Caco-2 (cell line): ENCODE results near the gene KLHDC10. TPM values are rescaled to one million over a fixed set of nuclear protein-coding genes. Genes with fewer than 3 reads are reported as not detected.

Experiments used
- BruUV-seq: library from RNA; stranded (reverse); fragments of 400-500 nt; replicated peaks from 2 replicates; lab custom pipeline; 2021; lab: Mats Ljungman, UMichigan
- CTCF ChIA-PET: fragments of 300-600 bp; sonication (Branson Sonifier 250); formaldehyde crosslinking; loops from one replicate; lab custom pipeline; 2022; ENCODE audit warnings: antibody characterized with exemption; lab: Charles Lee
- POLR2A ChIA-PET: fragments of 300-600 bp; sonication (Branson Sonifier 250); formaldehyde crosslinking; loops from one replicate; lab custom pipeline; 2022; ENCODE audit warnings: antibody characterized with exemption; lab: Charles Lee
- DNase-seq, 2 experiments: peaks; one replicate each; pipeline versions ENCODE4 v3.0.0 to v3.0.0-alpha.2; 2020 to 2022
- H3K27me3 ChIP-seq: replicated peaks from 2 replicates; pipeline ENCODE4 v1.6.0; 2011; ENCODE audit warnings: low read length; ENCODE audit not compliant: control insufficient read depth, insufficient read depth
- H3K36me3 ChIP-seq: 2 replicates; pipeline ENCODE4 v1.5.1; 2011; ENCODE audit warnings: low read length; ENCODE audit not compliant: control insufficient read depth, insufficient read depth
- H3K4me1 ChIP-seq: fragments of 250-450 bp; sonication (Bioruptor Pico); 2 replicates; pipeline ENCODE4 v1.5.1; 2020; ENCODE audit warnings: mild to moderate bottlenecking
- H3K4me3 ChIP-seq: 2 replicates; pipeline ENCODE4 v1.5.1; 2011; ENCODE audit warnings: low read depth, mild to moderate bottlenecking, control low read depth, low read length
- H3K9me3 ChIP-seq: fragments of 250-450 bp; sonication (Bioruptor Pico); 2 replicates; pipeline ENCODE4 v1.5.1; 2020; ENCODE audit warnings: mild to moderate bottlenecking, moderate library complexity
- H3K27ac Mint-ChIP-seq: one replicate; pipeline ENCODE4 v1.8.0; 2022; ENCODE audit warnings: mixed read lengths; ENCODE audit not compliant: unreplicated experiment
- H3K27me3 Mint-ChIP-seq: one replicate; pipeline ENCODE4 v1.8.0; 2022; ENCODE audit warnings: mixed read lengths; ENCODE audit not compliant: insufficient read depth, unreplicated experiment
- H3K36me3 Mint-ChIP-seq: one replicate; pipeline ENCODE4 v1.8.0; 2022; ENCODE audit warnings: mild to moderate bottlenecking, mixed read lengths; ENCODE audit not compliant: insufficient read depth, unreplicated experiment
- H3K4me1 Mint-ChIP-seq: one replicate; pipeline ENCODE4 v1.8.0; 2022; ENCODE audit warnings: low read depth, mixed read lengths; ENCODE audit not compliant: unreplicated experiment
- H3K4me3 Mint-ChIP-seq: one replicate; pipeline ENCODE4 v1.8.0; 2022; ENCODE audit warnings: mild to moderate bottlenecking, moderate library complexity, mixed read lengths; ENCODE audit not compliant: unreplicated experiment
- H3K9me3 Mint-ChIP-seq: one replicate; pipeline ENCODE4 v1.8.0; 2022; ENCODE audit warnings: mixed read lengths; ENCODE audit not compliant: unreplicated experiment
- CTCF ChIP-seq, 2 experiments: fragments of 200-600 bp in 1 of 2; IDR thresholded peaks; 1 replicate in 1 of 2; 2 replicates in 1 of 2; pipeline versions ENCODE4 v1.5.1 to v1.8.0; 2011 to 2022; ENCODE audit warnings: antibody characterized with exemption in 1 of 2, control low read depth in 1 of 2, inconsistent platforms in 1 of 2, low read depth in 1 of 2, low read length in 1 of 2, mild to moderate bottlenecking in 1 of 2, moderate library complexity in 1 of 2; ENCODE audit not compliant: insufficient read depth in 1 of 2, severe bottlenecking in 1 of 2, unreplicated experiment in 1 of 2
- intact Hi-C: fragments of 100-400 bp; cut with micrococcal nuclease; formaldehyde crosslinking; loops from one replicate; pipeline ENCODE4 v1.10.0; 2022; ENCODE audit not compliant: unreplicated experiment
- total RNA-seq: library from RNA; stranded (reverse); gene quantifications from 2 replicates; pipeline ENCODE4 v1.2.3, GENCODE V29; 2022

Gene KLHDC10
- total RNA-seq, 1 experiment from 2014 or later, result 22.3 TPM

- no peak overlapping the region for H3K27ac Mint-ChIP-seq
- peaks cover 10% of the 10 kb centered on the region for H3K9me3 Mint-ChIP-seq
- Histone ChIP-seq H3K27me3 (no peaks in the 10 kb centered on the region), H3K9me3 (no peaks in the 10 kb centered on the region), H3K4me3 (no peak overlapping the region), H3K36me3 (no peaks in the 10 kb centered on the region), H3K4me1 (no peaks in the 10 kb centered on the region)
- no peak overlapping the region for H3K4me3 Mint-ChIP-seq
- peaks cover 7% of the 10 kb centered on the region for H3K4me1 Mint-ChIP-seq
- no peaks in the 10 kb centered on the region for H3K27me3 Mint-ChIP-seq
- CTCF ChIA-PET, result no interaction called here
- intact Hi-C loops, result no loop called here
- peaks cover 10% of the 10 kb centered on the region for H3K36me3 Mint-ChIP-seq
- POLR2A ChIA-PET, result no interaction called here
- TF ChIP-seq CTCF (IDR thresholded peaks at IDR 0.05; ENCODE audit: insufficient read depth in 1 of 2, low read depth in 1 of 2, low read length in 1 of 2, severe bottlenecking in 1 of 2, unreplicated experiment in 1 of 2), result no peak
- BruUV-seq, result no TSS peak
- DNase-seq, result no peak
These were observed 16.6 kb downstream of the KLHDC10 start for GRCh38 chr7:130086938-130087337.

DNA sequence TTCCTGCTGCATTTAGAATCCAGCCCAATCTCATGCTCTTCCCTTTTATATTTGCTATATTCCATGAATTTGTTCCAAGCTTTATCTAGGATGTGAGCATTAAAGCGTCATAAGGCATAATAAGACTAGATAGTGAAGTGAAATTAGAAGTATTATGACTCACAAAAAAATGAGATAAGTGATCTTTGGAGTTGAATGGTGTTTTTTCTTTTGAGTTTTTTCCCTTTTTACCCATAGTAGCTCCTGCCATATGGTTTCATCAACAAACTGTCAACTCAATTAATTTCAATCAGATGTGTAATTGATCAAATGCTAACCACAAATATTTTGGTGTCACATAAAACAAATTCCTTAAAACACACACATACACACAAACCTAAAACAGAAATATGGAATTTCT lies 17.0 kb downstream of the KLHDC10 start:
- CTCF ChIA-PET, result no interaction called here
- Histone ChIP-seq H3K4me1 (no peaks in the 10 kb centered on the region), H3K27me3 (no peaks in the 10 kb centered on the region), H3K36me3 (no peaks in the 10 kb centered on the region), H3K4me3 (no peak overlapping the region), H3K9me3 (no peaks in the 10 kb centered on the region)
- no TSS peak for BruUV-seq
- Mint-ChIP-seq H3K27ac (no peak overlapping the region), H3K36me3 (peaks cover 10% of the 10 kb centered on the region), H3K4me1 (peaks cover 7% of the 10 kb centered on the region), H3K27me3 (no peaks in the 10 kb centered on the region), H3K9me3 (peaks cover 10% of the 10 kb centered on the region), H3K4me3 (no peak overlapping the region)
- POLR2A ChIA-PET, result no interaction called here
- intact Hi-C loops, result no loop called here
- no peak for TF ChIP-seq CTCF (IDR thresholded peaks at IDR 0.05; ENCODE audit: insufficient read depth in 1 of 2, low read depth in 1 of 2, low read length in 1 of 2, severe bottlenecking in 1 of 2, unreplicated experiment in 1 of 2)
- no peak for DNase-seq

GRCh38 chr7:130090745-130091532 lies 20.6 kb downstream of the KLHDC10 start:
- H3K4me3 Mint-ChIP-seq, result no peak overlapping the region
- no peaks in the 10 kb centered on the region for H3K36me3 Mint-ChIP-seq
- Histone ChIP-seq H3K9me3 (no peaks in the 10 kb centered on the region), H3K27me3 (no peaks in the 10 kb centered on the region), H3K4me3 (no peak overlapping the region), H3K36me3 (no peaks in the 10 kb centered on the region), H3K4me1 (no peaks in the 10 kb centered on the region)
- CTCF ChIA-PET, result no interaction called here
- BruUV-seq, result no TSS peak
- H3K9me3 Mint-ChIP-seq, result no peaks in the 10 kb centered on the region
- DNase-seq, result no peak
- intact Hi-C loops, result no loop called here
- H3K27ac Mint-ChIP-seq, result no peak overlapping the region
- POLR2A ChIA-PET, result no interaction called here
- no peaks in the 10 kb centered on the region for H3K4me1 Mint-ChIP-seq
- TF ChIP-seq CTCF (IDR thresholded peaks at IDR 0.05; ENCODE audit: insufficient read depth in 1 of 2, low read depth in 1 of 2, low read length in 1 of 2, severe bottlenecking in 1 of 2, unreplicated experiment in 1 of 2), result no peak
- H3K27me3 Mint-ChIP-seq, result no peaks in the 10 kb centered on the region
